NCI-H460 (cell line): ENCODE data around the gene IL26. TPM values are rescaled to one million over a fixed set of nuclear protein-coding genes. Genes with fewer than 3 reads are reported as not detected.
"Not testable (repeated sequence)": the region's sequence is repeated elsewhere in the genome, so short reads cannot be mapped to it uniquely, and the experiment has no call there.

Source experiments
- DNase-seq: peaks from one replicate; pipeline ENCODE4 v3.0.0-alpha.2; 2016; ENCODE audit warnings: low read depth; ENCODE audit errors: extremely low read depth
- total RNA-seq: library from RNA; depleted of rRNA; stranded (reverse); fragments of >200 nt; shearing (Covaris generic); gene quantifications from 2 replicates; pipeline ENCODE4 v1.2.3, GENCODE V29; 2014

The IL26 gene
- total RNA-seq, 1 experiment from 2014 or later = not detected

DNA sequence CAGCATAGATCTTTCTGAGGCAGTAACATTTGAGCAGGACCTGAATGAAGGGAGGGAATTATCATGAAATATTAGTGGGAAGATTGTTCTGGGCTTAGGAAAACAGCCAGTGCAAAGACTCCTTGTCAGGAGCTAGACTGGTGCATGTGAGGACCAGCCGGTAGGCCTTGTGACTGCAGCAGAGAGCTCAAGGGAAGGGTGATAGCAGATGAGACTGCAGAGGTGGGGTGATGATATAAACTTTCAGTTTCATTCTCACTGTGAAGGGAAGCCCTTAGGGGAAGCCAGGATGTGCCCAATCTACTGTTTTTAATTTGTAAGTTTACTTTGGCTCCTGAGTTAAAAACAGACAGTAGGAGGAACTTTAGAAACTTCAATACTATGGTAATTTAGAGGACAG lies 15.4 kb upstream of the IL26 start:
- DNase-seq = no peak

DNA sequence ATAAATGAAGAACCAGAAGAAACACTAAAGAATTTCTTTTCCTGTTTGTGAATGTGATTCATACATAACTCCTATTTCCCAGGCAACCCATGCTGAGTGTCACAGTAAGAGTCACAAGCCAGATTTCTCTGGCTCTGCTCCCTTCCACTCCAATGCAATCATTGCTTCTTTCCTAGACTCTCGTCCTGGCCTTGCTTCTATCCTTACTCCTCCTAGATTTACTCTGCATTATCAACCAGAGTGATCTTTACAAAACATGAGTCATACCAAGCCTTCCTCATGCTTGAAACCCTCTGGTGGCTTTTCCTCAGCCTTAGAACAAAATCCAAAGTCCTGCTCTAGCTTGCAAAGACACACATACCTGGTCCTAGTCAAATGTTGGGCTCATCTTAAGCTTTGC lies 14.5 kb upstream of the IL26 start:
- DNase-seq = no peak

DNA sequence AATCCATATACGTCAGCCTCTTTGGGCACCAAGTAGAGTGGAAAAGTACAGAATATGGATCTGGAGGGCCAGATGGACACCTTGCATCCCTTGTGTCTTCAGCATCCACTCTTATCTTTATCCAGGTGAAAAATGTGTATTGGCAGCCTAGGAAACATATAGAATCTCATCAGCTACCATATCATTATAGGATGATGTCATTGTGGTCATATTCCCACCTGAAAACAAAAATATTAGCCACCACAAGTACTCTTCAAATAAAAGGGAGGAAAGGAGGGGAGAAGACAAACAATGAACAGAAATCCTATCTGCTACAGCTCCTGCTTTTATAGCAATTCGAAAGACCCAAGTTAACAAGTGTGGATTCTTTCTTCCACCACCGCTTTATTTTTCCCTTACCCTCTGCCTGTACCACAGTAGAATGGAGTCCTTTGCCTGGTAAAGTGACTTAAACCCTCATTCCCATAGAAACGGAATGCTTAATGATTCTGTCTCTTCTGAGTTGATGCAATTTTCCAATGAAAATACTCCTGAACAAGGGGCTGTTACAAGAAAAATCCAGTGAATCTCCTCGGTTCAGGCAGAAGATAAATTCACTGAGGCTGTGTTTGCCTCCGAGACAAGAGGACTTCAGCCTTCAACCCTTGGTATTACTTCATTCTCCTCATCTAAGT lies 13.8 kb upstream of the IL26 start:
- DNase-seq = no peak

DNA sequence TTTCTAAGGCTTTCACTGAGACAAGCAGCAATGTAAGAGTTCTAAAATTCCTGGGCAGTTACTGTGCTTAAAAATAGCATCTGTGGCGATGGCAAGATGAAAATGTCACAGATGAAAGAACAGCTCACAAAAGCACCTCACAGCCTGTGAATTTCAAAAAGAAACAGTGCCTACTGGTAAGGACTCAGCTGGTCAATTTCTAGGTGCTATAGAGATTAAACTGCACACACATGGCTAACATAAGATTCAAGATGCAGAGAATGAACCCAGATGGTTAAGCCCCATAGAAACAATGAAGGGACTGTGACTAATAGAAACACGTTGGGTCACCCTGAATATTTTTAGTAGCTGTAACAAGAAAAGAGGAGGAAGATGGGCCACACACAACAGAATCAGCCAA lies 12.0 kb upstream of the IL26 start:
- no peak for DNase-seq

DNA sequence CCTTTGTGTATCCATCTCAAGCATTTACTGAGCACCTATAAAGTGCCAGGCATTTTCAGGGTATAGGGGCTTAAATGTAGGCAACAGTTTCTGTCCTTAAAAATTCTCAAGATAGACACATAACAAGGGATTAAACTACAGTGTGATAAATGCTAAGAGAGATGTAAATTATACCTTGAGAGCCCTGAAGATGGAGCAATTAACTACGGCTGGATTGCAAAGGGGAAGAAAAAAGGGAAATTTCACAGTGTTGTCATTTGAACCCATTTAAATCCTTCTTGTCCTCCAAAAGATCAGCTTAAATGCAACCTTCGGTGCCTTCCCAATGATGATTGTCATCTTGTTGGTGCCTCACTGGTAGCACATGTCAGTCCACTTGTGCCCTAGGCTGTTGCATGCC lies 11.5 kb upstream of the IL26 start:
- DNase-seq = no peak

DNA sequence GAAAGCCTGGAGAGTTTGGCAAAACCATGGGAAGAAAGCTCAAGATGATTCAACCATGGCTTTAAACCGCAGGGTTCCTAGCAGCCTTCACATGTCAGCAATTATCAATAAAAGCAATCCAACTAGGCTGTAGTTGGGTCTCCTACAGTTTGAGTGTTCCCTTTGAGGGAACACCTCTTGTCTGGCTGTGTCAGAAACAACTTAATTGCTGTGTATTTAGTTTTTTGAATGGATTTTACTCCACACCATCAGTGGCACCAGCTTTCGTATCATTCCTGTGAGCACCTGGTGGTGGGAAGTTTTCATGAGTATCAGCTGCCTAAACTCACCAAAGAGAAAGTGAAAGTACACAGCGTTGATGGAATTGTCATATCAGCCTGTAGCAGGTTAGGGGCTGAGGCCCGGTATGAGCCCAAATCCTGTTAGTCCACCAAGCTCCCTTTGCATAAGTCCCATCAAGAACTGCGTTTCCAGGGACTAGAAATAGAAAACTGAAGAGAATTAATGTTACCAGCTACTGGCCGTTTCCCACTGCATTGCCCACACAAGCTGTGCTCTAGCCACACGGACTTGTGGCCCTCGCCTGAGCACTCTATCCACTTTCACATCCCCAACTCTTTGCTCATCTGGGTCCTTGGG lies 10.9 kb upstream of the IL26 start:
- peak; percentile 21 for DNase-seq

DNA sequence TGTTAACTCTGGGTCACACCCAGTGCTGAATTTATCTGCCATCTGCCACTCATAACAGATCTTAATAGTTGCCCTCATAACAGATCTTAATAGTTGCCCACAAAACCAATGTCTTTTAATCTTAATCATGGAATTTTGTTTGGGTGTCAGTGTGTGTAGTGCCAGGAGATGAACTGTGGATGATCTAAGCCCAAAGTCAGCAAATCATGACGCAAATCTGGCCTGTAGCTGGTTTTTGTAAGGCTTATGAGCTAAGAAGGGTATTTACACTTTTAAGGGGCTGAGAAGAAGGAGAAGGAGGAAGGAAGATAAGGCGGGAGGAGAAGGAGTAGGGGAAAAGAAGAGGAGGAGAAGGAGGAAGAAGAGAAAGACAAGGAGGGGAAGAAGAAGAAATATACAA lies 10.0 kb upstream of the IL26 start:
- no peak for DNase-seq

DNA sequence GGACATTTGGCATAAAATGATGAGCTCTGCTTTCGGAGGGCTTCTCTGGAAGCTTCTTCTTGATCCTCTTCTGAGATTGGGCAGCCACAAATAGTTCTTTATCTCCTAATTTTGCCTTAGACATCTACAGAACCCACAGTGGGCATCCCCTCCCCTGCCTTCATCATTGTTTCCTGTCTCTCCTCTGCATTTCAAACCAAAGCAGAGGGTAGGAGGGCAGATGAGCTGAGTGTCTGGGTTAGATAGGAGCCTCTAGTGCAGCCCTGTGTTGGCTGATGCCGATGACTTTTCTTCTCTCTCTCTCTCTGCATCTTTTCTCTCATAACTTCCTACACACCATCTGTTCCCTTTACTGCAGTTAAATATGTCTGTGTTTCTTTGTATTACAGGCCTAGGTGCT lies 8.5 kb upstream of the IL26 start:
- no peak for DNase-seq

DNA sequence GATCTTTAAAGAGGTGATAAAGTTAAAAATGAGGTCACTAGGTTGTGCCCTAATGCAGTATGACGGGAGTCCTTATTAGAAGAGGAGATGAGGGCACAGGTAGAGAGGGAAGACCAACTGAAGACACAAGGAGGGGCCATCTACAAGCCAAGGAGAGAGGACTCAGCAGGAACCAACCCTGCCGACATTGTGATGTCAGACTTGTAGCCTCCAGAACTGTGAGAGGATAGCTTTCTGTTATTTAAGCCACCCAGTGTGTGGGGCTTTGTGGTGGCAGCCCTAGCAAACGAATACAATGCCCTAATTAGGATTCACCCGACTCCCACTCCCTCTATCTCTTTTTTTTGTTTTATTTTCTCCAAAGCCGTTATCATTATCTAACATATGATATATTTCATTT lies 7.9 kb upstream of the IL26 start:
- DNase-seq = no peak

DNA sequence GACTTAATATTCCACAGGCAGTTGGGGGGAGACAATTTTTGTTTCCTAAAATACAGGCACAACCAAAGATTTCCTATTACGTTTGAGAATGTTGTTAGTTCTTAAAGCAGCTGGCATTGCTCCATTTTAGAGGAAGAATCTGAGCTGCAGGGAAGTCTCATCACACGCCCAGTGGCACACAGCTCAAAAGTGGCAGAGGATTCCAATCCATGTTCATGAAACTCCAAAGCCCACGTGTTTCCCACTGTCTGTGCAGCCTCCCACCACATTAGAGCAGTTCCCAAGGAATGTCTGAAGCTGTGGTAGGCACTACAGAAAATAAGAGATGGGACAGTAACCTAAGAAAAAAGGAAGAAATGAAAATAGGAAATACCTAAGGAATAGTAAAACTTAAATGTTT lies 6.1 kb upstream of the IL26 start:
- no peak for DNase-seq

DNA sequence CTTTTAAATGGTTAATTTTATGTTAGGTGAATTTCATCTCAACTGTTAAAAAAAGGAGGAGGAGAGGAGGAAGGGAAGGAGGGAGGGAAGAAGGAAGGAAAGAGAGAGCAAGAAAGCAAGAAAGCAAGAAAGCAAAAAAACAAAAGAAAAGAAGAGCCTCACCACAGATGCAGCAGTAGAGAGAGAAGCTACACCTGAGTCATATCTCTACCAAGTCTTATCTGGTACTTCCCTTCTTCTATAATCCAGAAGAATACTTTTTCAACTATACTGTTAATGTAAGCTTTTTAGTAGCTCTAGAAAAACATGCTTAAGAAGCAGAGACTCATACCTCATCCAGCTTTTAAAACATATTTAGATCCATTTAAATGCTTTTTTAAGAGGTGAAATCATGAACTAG lies 5.6 kb upstream of the IL26 start:
- no peak for DNase-seq

DNA sequence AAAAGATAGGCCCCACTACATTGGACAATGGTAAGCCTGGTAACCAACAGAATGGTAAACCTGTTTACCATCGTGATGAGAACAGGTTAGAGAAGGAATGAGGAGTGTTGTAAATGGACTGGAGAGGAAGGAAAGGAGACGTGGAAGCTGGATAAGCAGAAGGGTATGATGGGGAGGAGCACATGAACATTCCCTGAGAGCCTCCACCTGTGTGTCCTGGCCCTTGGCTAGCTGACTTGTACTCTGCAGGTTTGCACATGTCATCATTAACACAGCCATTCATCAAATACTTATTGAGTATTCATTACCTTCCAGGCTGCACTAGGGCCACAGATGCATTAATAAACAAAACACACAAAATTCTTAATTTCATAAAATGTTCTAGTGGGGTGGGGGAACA lies 4.3 kb upstream of the IL26 start:
- no peak for DNase-seq

DNA sequence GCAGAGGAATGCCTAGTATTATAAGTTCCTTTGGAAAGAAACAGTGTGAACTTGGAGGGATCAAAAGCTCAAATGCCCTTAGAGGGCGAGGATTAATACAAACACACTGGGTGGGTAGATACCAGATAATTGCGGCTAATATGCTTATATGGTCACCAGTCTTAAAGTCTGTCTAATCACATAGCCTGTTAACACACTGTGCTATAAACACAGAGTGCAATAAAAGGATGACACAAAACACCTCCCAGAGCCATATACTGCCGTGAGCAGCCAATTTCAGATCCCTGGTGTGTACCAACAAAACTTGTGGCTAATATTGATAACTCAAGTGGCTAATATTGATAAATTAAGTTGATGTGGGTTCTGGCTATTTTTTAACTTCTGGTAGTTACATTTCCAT lies 1.7 kb upstream of the IL26 start:
- no peak for DNase-seq

DNA sequence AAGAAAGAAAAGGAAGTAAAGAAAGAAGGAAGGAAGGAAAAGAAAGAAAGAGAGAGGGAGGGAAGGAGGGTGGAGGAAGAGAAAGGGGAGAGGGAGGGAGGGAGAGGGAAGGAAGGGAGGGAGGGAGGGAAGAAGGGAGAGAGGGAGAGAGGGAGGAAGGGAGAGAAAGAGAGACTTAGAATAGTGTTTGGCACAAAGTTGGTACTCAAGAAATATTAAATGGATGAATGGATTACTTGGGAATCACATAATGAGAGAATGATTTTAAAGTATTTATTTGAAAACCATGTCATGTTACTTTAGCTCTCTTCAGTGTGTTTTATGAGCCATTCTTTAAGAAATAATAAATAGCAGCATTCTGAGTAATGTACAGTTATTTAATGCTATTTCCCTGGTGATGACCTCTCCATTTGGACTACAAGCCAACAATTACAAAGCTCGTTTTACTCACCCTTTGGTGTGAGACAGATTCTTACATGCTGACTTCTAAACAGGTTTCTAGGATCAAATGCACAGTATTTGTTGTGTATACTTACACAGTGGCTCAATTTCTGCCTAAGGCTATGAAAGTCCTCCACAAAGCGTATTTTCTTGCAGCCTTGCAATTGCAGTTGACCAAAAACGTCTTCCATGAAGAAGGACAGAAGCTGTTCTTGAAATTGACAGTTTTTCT lies 861 bp downstream of the IL26 start:
- DNase-seq = no peak

DNA sequence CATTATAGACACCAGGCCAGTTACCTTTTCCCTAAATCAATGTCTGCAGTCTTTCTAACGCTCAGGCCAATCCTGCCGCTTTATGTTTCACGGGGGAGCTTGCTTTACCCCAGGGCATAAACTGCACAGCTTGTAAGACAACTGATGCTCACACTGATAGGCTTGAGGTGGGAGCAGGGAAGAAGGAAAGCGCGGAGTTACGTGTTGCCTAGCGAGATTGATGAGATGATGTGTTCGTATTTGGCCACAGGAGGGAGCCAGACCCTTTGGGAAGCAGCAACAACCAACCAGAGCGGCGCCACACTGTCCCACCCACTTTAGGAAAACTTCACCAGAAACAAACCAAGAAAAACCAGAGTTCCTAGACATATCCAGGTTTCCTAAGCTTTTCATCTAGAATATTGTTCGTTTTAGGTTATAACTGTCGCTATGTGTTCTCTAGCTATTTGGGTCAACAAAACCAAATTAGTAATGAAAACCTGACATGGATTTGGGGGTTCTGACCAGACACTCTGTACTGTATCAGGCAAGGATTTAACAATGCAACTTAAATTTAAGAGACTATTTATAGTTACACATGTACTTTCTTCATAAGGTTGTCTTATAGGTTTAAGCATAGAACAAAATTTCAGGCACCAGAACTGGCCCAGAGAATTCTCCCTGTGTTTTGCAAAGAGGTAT lies 2.4 kb downstream of the IL26 start:
- peak; percentile 80 for DNase-seq

DNA sequence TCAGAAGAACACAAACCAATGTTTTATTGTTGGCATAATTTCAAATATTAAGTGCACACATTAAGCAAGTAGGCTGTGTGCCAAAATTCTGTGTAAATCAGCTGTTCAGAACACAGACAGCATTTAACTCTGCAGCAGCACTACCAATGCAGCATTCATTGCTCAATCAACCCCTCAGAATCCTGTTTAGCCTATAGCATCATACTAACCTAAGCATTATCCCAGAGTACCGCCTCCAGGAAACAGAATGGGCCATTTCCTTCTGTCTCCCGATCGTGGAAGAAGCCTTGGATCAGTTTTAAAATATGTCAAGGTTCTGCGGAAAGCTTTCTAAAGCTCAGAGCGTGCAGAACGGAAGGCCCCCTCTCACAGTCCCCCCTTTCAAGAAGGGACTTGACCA lies 3.3 kb downstream of the IL26 start:
- DNase-seq = no peak

DNA sequence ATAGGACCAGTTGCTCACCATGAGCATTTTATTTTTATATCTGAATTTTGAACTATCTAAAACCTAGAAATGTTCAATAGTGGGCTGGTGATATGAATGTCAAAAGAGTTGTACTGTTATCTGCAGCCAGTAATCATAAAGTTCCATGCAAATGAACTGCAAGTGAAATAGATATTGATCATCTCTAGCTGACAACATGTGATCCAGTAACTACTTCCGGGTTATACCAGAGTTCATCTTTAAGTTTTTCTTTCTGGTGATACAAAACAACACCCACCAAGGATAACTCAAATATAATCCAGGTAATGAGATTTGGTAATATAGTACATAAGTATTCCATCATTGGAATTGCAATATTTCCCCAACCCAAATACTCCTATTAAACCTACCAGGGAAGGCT lies 4.1 kb downstream of the IL26 start:
- no peak for DNase-seq

DNA sequence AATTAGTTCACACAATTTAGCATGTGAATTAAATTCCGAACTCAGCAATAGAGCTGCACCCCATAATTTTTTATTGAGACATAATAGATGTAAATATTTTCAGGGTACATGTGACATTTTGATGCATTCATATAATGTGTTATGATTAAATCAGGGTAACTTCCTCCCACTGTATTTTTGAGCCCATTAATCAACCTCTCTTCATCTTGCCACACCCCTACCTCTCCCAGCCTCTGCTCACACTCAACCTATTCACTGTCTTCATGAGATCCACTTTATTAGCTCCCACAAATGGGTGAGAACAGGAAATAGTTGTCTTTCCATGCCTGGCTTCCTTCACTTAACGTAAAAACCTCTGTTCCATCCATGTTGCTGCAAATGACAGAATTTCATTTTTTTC lies 14.7 kb downstream of the IL26 start:
- DNase-seq = no peak

DNA sequence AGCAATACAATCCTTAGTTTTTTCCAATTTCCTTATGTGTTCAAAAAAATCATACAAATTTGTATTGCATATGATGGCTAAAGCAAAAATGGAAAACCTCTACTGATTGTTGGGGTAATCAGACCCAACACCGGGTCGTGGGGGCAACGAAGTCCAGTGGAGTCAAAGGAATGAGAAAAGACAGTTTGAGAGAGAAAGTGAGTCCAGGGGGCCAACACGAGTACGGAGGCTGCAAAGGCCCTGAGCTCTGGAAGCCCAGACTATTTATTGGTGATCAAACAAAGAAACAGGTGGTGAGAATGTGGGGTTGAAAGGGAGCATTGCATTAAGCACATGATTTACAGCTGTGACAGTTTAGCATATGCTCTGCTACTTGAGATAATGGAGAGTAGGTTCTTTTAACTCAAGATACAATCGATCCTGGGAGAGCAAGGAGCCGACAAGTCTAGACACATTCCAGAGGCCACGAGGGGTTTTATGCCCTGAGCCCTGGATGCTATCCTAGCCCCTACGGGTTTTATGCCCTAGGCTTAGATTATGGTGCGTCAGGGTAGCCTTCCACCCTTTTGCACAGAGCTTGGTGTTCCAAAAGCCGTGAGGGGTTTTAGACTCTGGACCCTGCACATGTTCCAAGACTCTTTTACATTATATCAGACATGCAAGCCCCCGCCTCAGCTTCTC lies 16.4 kb downstream of the IL26 start:
- not testable (repeated sequence) for DNase-seq

DNA sequence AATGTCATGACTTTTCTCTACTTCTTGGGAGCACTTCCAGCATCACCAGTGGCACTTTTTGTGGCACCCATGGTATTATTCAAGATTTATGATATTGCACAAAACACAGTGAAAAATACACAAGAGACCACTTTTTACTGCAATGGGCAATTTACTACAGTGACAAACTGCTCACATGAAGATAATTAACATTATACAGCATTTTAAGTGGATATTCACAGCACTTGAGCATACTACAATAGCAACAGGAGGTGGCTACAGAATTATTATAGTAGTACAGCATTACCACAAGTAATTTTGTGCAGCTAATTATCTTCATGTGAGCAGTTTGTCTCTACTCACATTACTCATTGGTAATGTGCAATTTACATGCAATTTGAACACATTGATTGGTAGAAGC lies 18.3 kb downstream of the IL26 start:
- DNase-seq = no peak

DNA sequence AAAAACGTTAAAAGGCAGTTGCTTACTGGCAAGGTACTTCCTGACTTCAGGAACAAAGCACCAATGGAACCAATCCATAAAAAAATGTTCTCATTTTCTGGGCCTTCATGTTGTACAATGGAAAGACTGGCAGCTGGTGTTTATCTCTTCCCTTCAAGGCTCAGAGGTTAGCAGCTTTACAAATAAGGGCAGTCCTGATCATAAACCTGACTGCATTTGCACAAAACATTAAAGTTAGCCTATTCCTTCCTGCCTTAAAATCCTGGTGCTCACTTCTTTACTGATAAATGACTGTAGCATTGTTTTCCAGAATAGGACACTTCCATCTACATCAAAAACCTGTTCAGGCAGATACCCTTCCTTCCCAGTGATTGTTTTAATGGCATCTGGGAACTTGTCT lies 19.2 kb downstream of the IL26 start:
- DNase-seq = no peak
